Measurements from ENCODE around the gene SMIM20.

The SMIM20 gene

GRCh38 chr4:25969374-25970155 is 55.5 kb downstream of the SMIM20 start:
- H3K9ac ChIP-seq (ENCODE audit: low read depth, low read length, poor library complexity, severe bottlenecking) = no peak overlapping the region
- no peaks in the 10 kb centered on the region for H3K9me2 ChIP-seq (replicated peaks; ENCODE audit: low read depth, low read length)
- H3K4me2 ChIP-seq (ENCODE audit: low read depth, low read length, poor library complexity, severe bottlenecking) = no peak overlapping the region
- no peaks in the 10 kb centered on the region for H3K9me3 ChIP-seq (ENCODE audit: insufficient read depth, low read depth, low read length)
- no peaks in the 10 kb centered on the region for H3K36me3 ChIP-seq (ENCODE audit: insufficient read depth, low read length)
- TF ChIP-seq CTCF (conservative IDR thresholded peaks at IDR 0.05; ENCODE audit: low read length) (no peak), EZH2phosphoT487 (IDR thresholded peaks at IDR 0.05; ENCODE audit: borderline replicate concordance) (no peak)
- H3F3A ChIP-seq (ENCODE audit: low read depth) = no peaks in the 10 kb centered on the region
- H2AFZ ChIP-seq (ENCODE audit: low read length) = no peak overlapping the region
- H3K4me3 ChIP-seq (ENCODE audit: low read length, poor library complexity, severe bottlenecking) = no peak overlapping the region
- H3K27me3 ChIP-seq (ENCODE audit: insufficient read depth, low read length, poor library complexity, severe bottlenecking) = no peaks in the 10 kb centered on the region
- no peaks in the 10 kb centered on the region for H3K4me1 ChIP-seq (ENCODE audit: insufficient read depth, low read length, poor library complexity, severe bottlenecking)
- H4K20me1 ChIP-seq (ENCODE audit: insufficient read depth, low read length, poor library complexity, severe bottlenecking) = no peaks in the 10 kb centered on the region
- H3K79me2 ChIP-seq (ENCODE audit: insufficient read depth, low read length) = no peaks in the 10 kb centered on the region

GRCh38 chr4:25970226-25970675 is 56.2 kb downstream of the SMIM20 start:
- Histone ChIP-seq H3K4me3 (ENCODE audit: low read length, poor library complexity, severe bottlenecking) (no peak overlapping the region), H3K27me3 (ENCODE audit: insufficient read depth, low read length, poor library complexity, severe bottlenecking) (no peaks in the 10 kb centered on the region), H3K9me2 (replicated peaks; ENCODE audit: low read depth, low read length) (no peaks in the 10 kb centered on the region), H2AFZ (ENCODE audit: low read length) (no peak overlapping the region), H3K9me3 (ENCODE audit: insufficient read depth, low read depth, low read length) (no peaks in the 10 kb centered on the region), H3K36me3 (ENCODE audit: insufficient read depth, low read length) (no peaks in the 10 kb centered on the region), H3F3A (ENCODE audit: low read depth) (no peaks in the 10 kb centered on the region), H4K20me1 (ENCODE audit: insufficient read depth, low read length, poor library complexity, severe bottlenecking) (no peaks in the 10 kb centered on the region), H3K9ac (ENCODE audit: low read depth, low read length, poor library complexity, severe bottlenecking) (no peak overlapping the region), H3K4me2 (ENCODE audit: low read depth, low read length, poor library complexity, severe bottlenecking) (no peak overlapping the region), H3K79me2 (ENCODE audit: insufficient read depth, low read length) (no peaks in the 10 kb centered on the region), H3K4me1 (ENCODE audit: insufficient read depth, low read length, poor library complexity, severe bottlenecking) (no peaks in the 10 kb centered on the region)
- no peak for TF ChIP-seq CTCF (conservative IDR thresholded peaks at IDR 0.05; ENCODE audit: low read length)
- no peak for TF ChIP-seq EZH2phosphoT487 (IDR thresholded peaks at IDR 0.05; ENCODE audit: borderline replicate concordance)

GRCh38 chr4:25970691-25971432 is 56.8 kb downstream of the SMIM20 start:
- H3K9ac ChIP-seq (ENCODE audit: low read depth, low read length, poor library complexity, severe bottlenecking) = no peak overlapping the region
- no peaks in the 10 kb centered on the region for H4K20me1 ChIP-seq (ENCODE audit: insufficient read depth, low read length, poor library complexity, severe bottlenecking)
- H3K79me2 ChIP-seq (ENCODE audit: insufficient read depth, low read length) = no peaks in the 10 kb centered on the region
- H3K4me2 ChIP-seq (ENCODE audit: low read depth, low read length, poor library complexity, severe bottlenecking) = no peak overlapping the region
- no peaks in the 10 kb centered on the region for H3F3A ChIP-seq (ENCODE audit: low read depth)
- no peak overlapping the region for H3K4me3 ChIP-seq (ENCODE audit: low read length, poor library complexity, severe bottlenecking)
- no peaks in the 10 kb centered on the region for H3K9me3 ChIP-seq (ENCODE audit: insufficient read depth, low read depth, low read length)
- no peaks in the 10 kb centered on the region for H3K36me3 ChIP-seq (ENCODE audit: insufficient read depth, low read length)
- H2AFZ ChIP-seq (ENCODE audit: low read length) = no peak overlapping the region
- TF ChIP-seq EZH2phosphoT487 (IDR thresholded peaks at IDR 0.05; ENCODE audit: borderline replicate concordance) = no peak
- no peak for TF ChIP-seq CTCF (conservative IDR thresholded peaks at IDR 0.05; ENCODE audit: low read length)
- no peaks in the 10 kb centered on the region for H3K4me1 ChIP-seq (ENCODE audit: insufficient read depth, low read length, poor library complexity, severe bottlenecking)
- H3K27me3 ChIP-seq (ENCODE audit: insufficient read depth, low read length, poor library complexity, severe bottlenecking) = no peaks in the 10 kb centered on the region
- no peaks in the 10 kb centered on the region for H3K9me2 ChIP-seq (replicated peaks; ENCODE audit: low read depth, low read length)
